Breast epithelium (tissue), 3 donors: ENCODE results near the gene ZNF146.

ENCODE experiments used
- POLR2A ChIP-seq: fragments of 450-650 bp; IDR thresholded peaks from one replicate; pipeline ENCODE4 v1.6.1; 2016; ENCODE audit warnings: antibody characterized with exemption, mild to moderate bottlenecking, moderate library complexity
- POLR2AphosphoS5 ChIP-seq, 3 donors: sonication (generic); formaldehyde crosslinking; IDR thresholded peaks; one replicate each; pipeline ENCODE4 v1.6.1; 2017; ENCODE audit warnings: antibody characterized with exemption in 3 of 3
- TF ChIP-seq, protein P1 (sequence below), 3 donors: fragments of 450-650 bp; IDR thresholded peaks; one replicate each; pipeline ENCODE4 v1.5.1; 2016 to 2017; ENCODE audit warnings: antibody characterized with exemption in 3 of 3, mild to moderate bottlenecking in 3 of 3, moderate library complexity in 3 of 3

DNA sequence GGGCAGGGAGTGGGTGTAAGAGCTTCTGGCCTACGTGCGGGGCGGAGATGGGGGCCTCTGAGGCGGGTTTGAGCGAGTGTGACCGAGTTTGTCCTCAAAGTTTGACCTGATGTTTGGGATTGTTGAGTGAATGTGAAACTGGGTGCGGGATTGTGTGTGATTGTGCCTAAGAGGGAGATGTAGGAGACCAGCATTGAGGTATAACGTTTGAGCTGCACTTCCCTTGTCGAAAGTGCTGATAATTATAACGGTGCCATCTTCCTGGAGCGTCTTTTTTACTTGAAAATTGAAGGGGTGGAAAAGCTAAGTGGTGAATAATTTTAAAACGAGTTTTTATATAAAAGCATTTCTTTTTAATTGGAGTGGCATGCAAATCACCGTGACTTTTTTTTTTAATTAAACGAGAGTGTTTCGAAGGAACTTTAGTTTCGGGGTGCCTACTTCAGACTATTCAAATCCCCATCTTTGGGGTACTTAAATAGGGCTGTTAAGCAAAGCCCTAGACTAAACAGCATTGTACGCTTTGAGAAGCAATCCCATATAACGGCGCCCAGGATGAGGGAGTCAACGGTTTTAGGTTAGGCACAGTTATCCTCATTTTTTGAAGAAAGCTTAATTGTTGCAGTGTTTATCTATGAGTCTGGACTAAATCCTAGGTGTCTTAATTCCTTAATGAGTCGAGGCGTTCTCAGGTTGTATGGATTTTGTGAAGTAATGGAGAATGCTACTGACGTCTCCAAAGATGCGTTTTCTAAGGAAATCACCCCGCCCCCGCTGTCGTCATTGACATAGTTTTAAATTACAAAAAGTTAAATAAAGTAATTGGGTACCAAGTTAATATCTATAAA, 594 bp downstream of the ZNF146 start:
- TF ChIP-seq POLR2A (no peak), POLR2AphosphoS5 (IDR thresholded peaks at IDR 0.05) (no peak)
- TF ChIP-seq, protein P1, sequence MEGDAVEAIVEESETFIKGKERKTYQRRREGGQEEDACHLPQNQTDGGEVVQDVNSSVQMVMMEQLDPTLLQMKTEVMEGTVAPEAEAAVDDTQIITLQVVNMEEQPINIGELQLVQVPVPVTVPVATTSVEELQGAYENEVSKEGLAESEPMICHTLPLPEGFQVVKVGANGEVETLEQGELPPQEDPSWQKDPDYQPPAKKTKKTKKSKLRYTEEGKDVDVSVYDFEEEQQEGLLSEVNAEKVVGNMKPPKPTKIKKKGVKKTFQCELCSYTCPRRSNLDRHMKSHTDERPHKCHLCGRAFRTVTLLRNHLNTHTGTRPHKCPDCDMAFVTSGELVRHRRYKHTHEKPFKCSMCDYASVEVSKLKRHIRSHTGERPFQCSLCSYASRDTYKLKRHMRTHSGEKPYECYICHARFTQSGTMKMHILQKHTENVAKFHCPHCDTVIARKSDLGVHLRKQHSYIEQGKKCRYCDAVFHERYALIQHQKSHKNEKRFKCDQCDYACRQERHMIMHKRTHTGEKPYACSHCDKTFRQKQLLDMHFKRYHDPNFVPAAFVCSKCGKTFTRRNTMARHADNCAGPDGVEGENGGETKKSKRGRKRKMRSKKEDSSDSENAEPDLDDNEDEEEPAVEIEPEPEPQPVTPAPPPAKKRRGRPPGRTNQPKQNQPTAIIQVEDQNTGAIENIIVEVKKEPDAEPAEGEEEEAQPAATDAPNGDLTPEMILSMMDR (IDR thresholded peaks at IDR 0.05), result no peak
